ENCODE data around the gene P4HB.

P4HB gene

DNA sequence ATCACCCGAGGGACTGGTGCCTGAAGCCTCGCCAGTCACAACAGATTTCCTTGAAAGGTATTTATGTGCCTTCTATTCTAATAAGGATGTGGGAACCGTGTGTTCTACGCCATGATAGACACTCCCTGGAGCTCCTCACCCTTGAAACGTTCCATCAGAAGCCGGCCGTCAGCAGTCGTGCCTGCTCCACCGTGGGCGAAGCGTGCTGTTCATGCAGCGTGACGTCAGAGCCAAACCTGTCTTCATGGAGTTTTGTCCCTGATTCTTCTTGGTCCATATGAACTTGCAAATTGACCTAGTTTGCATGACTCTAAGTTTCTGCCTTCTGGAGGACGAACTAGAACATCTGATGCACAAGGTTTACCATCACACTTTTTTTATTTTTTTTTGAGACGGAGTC, 21.0 kb downstream of the P4HB start:
- TF ChIP-seq, protein P1, sequence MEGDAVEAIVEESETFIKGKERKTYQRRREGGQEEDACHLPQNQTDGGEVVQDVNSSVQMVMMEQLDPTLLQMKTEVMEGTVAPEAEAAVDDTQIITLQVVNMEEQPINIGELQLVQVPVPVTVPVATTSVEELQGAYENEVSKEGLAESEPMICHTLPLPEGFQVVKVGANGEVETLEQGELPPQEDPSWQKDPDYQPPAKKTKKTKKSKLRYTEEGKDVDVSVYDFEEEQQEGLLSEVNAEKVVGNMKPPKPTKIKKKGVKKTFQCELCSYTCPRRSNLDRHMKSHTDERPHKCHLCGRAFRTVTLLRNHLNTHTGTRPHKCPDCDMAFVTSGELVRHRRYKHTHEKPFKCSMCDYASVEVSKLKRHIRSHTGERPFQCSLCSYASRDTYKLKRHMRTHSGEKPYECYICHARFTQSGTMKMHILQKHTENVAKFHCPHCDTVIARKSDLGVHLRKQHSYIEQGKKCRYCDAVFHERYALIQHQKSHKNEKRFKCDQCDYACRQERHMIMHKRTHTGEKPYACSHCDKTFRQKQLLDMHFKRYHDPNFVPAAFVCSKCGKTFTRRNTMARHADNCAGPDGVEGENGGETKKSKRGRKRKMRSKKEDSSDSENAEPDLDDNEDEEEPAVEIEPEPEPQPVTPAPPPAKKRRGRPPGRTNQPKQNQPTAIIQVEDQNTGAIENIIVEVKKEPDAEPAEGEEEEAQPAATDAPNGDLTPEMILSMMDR (conservative IDR thresholded peaks at IDR 0.05; ENCODE audit: low read depth) = no peak
- H3K27ac ChIP-seq = peak overlapping the region; percentile 100
- ChIA-PET POLR2A (ENCODE audit: low non-redundant PET) (no interaction called here), CTCF (interaction anchor here (0.6 to 0.8 kb wide), 2 partner anchors 14 to 320 kb away, joined by 4 read pairs; no protein-coding TSS in a partner anchor)
- DNase-seq (ENCODE audit: low spot score) = no peak

DNA sequence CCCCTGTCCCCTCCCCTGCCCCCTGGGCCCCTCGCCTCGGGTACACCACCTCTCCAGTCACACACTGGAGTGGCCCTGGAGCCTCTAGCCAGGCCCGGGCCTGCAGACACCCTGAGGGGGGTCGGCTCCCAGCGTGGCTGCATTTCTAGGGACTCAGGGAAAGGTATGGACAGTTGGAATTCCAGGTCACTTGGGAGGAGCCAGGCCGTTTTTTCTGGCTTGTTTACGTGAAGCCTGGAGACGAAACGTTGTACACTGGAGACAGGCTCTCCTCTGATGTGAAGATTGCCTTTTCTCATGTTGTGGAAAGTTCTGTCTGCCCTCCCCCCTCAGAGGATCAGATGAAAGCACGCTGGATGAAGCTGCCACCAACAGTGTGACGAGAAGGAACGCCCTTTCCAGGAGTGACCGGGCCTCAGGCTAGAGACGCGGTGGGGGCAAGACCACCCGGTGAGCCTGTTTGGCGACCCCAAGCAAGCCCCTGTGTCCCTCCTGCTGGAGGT, 21.5 kb downstream of the P4HB start:
- POLR2A ChIA-PET (ENCODE audit: low non-redundant PET) = no interaction called here
- peak overlapping the region; percentile 100 for H3K27ac ChIP-seq
- CTCF ChIA-PET = interaction anchor here (0.6 to 0.8 kb wide), 2 partner anchors 15 to 319 kb away, joined by 4 read pairs; no protein-coding TSS in a partner anchor
- no peak for DNase-seq (ENCODE audit: low spot score)
- TF ChIP-seq, protein P1 (conservative IDR thresholded peaks at IDR 0.05; ENCODE audit: low read depth) = no peak

DNA sequence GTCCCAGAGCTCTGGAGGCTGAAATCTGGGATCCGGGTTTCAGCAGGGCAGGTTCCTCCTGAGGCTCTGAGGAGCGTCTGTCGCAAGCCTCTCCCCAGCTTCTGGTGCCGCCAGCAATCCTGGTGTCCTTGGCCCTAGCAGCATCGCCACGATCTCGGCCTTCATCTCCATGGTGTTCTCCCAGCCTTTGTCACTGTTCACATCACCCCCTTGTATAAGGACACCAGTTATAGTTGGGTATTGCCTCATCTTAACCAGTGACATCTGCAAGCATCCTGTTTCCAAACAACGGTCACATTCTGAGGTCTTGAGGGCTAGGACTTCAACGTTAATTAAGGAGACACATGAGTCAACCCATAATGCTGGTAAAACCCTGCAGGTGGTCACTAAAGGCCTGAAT, 22.7 kb downstream of the P4HB start:
- POLR2A ChIA-PET (ENCODE audit: low non-redundant PET) = no interaction called here
- peak overlapping the region; percentile 100 for H3K27ac ChIP-seq
- TF ChIP-seq, protein P1 (conservative IDR thresholded peaks at IDR 0.05; ENCODE audit: low read depth) = no peak
- DNase-seq (ENCODE audit: low spot score) = no peak
- CTCF ChIA-PET = no interaction called here

DNA sequence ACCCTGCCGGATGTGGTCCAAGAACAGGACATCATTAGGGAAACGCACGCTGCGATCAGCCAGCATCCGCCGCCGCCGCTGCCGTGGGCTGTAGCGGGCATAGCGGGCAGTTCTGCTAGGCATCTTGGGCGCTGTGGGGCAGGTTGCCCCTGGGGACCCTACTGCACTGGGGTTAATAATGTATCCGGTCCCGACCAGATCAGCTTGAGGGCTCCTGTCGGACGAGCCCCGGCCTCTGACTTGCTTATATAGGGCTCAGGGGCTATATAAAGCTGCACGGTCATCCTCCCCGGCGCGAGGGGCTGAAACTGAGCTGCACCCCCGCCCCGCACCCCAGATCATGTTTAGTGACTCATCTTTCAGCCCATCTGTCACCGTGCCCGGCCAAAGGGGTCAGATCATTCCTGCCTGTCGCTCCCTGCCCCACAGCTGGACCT, 25.5 kb downstream of the P4HB start, which contains the start of gene PPP1R27:
Gene PPP1R27, minus strand, starts transcription at position 220 of the 437 bp plus-strand sequence. Its CDS starts 97 bp downstream, at position 123.
- TF ChIP-seq, protein P1 (conservative IDR thresholded peaks at IDR 0.05; ENCODE audit: low read depth) = no peak
- POLR2A ChIA-PET (ENCODE audit: low non-redundant PET) = interaction anchor here (0.5 kb wide), 1 partner anchor 162 kb away, joined by 4 read pairs; no protein-coding TSS in a partner anchor
- H3K27ac ChIP-seq = peak within 1 kb of the TSS; percentile 92
- no peak for DNase-seq (ENCODE audit: low spot score)
- CTCF ChIA-PET = no interaction called here

DNA sequence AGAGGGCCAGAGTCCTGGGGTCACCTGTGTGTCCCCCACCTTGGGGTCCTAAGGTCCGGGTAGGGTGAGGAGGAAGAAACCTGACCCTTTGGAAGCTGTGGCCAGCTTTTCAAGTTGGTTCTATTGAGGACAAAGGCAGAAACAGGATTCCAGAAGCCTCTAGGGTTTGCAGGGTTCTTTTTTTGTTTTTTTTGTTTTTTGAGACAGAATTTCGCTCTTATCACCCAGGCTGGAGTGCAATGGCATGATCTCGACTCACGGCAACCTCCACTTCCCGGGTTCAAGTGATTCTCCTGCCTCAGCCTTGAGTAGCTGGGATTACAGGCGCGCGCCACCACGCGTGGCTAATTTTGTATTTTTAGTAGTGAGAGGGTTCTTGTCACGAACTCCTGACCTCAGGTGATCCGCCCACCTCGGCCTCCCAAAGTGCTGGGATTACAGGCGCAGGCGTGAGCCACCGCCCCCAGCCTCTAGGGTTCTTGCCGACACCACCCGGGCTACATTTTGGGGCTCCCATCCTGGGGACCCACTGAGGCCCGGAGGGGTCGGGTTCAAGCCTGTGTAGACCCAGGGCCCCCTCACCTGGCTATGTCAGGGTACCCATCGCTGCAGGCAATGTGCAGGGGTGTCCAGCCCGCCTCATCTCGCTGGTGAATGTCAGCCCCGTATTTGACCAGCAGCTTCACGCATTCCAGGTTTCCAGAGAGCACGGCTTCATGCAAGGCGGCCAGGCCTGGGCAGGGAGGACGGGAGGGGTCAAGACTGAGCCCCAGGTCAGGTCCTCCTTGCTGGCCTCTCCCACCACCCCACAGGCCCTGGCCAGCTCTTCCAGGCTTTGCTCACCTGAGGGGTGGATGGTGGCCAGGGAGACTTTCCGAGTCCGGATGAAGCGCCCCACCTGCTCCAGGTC, 26.2 kb downstream of the P4HB start:
- H3K27ac ChIP-seq = peak overlapping the region; percentile 92
- no peak for DNase-seq (ENCODE audit: low spot score)
- TF ChIP-seq, protein P1 (conservative IDR thresholded peaks at IDR 0.05; ENCODE audit: low read depth) = no peak
- POLR2A ChIA-PET (ENCODE audit: low non-redundant PET) = interaction anchor here (0.5 to 0.6 kb wide), 3 partner anchors 9 to 163 kb away, joined by 3 to 4 read pairs (median 4); no protein-coding TSS in a partner anchor
- CTCF ChIA-PET = interaction anchor here (0.7 to 1.1 kb wide), 2 partner anchors 21 to 39 kb away, joined by 3 read pairs; no protein-coding TSS in a partner anchor
